HG03196 (cell line): ENCODE measurements around the gene TRIM43.
"Not testable (repeated sequence)": the region's sequence is repeated elsewhere in the genome, so short reads cannot be mapped to it uniquely, and the experiment has no call there.

Experiments used
- ATAC-seq: cut with Tn5 transposase; IDR thresholded peaks from one replicate; pipeline ENCODE4 v1.9.1; 2021; ENCODE audit not compliant: unreplicated experiment

Gene TRIM43

DNA sequence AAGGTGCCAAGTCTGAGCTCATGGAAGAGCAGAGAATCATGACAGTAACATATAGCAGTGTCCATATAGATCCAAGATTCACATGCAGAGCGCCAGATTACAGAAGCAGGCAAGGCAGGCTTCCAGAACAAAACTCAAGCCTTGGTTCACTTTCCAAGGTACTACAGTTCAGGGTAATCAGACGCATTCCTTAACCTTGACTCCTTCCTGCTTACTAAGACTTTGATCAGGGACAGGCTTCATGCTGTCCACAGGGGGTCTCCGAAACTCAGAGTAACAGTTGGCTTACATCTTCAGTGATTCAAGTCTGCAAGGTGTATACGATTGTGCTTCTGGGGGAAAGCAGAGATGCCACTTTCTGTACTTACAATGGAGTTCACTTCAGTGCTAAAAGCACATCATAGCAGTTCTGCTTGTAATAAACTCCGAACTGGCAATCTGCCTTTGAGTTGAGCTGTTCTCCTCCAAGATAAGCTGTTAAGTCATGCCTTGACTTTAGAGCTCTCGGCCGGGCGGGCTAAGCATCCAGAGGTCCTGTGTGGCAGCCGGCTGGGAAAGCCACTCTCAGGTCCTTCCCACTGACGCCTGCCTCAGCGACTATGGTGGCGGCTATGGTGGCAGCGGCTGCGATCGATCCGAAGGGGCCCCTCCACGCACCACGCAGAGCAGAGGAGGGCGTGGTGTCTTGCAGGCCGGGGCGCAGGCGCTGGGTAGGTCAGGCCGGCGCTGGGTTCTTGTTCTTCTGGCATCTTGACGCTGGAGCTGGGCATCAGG, 48.9 kb downstream of the TRIM43 start:
- ATAC-seq: not testable (repeated sequence)

DNA sequence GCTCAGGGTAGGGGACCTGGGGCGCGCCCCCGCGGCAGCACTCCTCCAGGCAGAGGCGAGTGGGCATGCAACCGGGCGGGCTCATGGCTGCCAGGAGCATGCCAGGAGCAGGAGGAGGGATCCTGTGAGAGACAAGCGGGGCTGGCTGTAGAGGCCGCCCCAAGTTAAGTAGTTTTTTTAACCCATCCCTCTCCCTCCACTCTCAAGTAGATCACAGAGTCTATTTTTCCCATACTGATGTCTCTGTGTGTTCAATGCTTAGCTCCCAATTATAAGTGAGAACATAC, 49.4 kb downstream of the TRIM43 start:
- ATAC-seq: not testable (repeated sequence)

DNA sequence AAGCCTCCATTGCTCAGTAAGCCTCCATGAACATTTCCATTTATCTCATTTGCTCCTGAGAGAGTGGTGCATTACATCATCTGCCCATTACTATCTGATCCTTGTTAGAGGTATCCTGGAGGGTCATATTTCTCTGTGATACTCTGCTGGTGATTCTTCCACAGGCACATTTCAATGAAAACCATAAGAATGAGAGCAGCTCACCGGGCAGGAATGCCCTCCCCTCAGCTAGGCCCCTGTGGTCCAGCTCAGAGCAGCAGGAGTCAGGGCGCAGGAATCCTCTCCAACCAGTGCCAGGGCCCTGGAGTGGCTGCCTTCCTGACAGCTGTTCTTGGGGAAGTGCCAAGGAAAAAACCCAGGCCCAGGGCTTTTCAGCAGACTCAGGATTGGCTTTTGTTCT, 50.0 kb downstream of the TRIM43 start:
- not testable (repeated sequence) for ATAC-seq

DNA sequence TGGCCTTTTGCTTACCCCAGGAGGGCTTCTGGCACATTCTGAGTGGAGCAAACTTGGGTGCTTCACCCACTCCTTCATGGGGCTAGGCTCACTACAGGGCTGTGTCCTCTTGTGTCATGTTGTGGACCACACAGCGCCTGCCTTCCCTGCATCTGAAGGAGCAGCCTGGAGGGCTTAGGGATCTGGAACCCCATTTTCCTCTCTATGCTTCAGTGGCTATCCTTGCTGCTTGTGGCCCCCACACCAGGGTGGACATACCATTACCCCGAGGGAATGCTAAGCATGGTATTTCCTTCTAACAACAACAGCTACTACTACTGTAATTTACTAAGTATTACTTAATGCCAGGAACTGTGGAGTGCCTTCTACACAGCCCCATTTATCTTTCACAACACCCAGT, 50.6 kb downstream of the TRIM43 start:
- ATAC-seq: not testable (repeated sequence)

- not testable (repeated sequence) for ATAC-seq
These were observed 51.1 kb downstream of the TRIM43 start for GRCh38 chr2:95642951-95643350.

- not testable (repeated sequence) for ATAC-seq
These were observed 53.5 kb downstream of the TRIM43 start for GRCh38 chr2:95645312-95645711.

- not testable (repeated sequence) for ATAC-seq
These were observed 54.6 kb downstream of the TRIM43 start for GRCh38 chr2:95646274-95646994.

DNA sequence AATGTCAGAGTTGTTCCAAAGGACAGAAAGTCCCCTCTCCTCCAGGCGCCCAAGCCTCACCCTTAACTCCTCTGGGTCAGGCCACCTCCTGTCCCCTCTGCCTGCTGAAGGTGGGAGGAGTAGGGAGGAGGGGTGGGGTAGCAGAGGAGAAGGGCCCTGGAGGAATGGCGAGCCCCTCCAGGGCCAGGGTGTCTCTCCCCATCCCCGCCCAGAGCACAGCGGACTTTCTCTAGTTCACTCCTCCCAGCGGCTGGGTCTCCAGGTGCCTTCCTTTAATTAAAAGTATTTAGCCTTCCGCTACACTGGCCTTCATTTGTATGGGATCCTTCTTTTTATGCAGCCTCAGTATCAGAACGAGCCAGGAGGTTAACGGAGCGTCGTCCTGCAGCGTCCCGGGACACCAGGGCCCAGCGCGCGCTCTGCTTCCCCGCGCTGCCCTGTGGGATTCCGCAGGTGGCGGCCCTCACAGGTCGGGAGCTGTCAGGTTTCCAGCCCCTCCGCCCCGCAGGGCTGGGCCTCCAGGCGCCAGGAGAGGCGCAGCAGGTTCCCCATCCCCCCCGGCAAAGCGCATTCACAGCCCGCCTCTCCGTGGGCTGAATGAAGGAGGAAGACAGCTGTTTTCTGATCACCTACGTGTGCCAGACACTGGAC, 57.2 kb downstream of the TRIM43 start:
- ATAC-seq: not testable (repeated sequence)
